GM18870 (cell line): ENCODE measurements around the gene MRPS24.
A peak's percentile ranks its signal among the peaks of the same experiment; 100 is the strongest.

ENCODE experiments used
- ATAC-seq: cut with Tn5 transposase; IDR thresholded peaks from one replicate; pipeline ENCODE4 v1.9.1; 2021; ENCODE audit warnings: moderate library complexity; ENCODE audit not compliant: unreplicated experiment

MRPS24 gene

DNA sequence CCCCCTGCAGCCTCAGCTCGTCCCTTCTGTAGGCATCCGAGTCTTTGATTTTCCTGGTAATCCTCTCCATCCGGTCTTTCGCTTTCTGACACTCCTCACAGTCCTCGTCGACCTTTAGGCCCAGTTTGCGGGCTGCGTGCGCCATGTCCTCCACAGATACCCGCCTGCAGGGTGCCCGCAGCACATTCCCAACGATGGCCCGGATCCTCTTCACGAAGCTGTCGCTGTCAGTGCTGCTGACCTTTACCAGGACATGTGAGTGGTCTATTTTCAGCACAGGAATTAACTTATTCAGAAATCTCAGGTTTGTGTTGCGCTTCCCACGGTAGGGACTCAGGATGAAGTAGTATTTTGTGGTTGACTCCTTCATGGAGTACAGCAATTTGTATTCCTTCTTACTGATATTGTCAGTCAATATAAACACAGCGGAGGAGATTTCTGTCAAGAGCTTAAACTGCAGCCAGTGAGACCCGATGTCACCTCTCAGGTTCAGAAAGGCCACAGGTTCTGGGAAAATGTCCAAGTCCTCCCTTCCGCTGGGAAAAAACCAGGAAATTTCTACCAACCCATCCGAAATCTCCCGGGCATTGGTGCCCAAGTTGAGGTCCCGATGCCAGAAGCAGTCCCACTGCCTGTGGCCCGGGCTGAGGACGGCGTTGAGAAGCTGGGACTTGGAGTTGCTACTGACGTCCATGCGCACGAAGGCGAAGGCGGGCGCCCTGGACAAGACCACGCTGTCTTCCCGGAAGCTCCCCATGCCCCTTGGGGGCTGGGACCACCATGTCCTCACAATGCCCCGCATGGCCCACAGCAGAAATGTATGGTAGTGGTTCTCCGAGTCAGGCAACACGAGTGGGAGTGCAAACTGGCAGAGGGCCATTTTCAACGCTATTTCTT lies 8.9 kb upstream of the MRPS24 start:
- ATAC-seq: no peak

GRCh38 chr7:43876976-43877745 lies 7.8 kb upstream of the MRPS24 start:
- ATAC-seq: no peak

DNA sequence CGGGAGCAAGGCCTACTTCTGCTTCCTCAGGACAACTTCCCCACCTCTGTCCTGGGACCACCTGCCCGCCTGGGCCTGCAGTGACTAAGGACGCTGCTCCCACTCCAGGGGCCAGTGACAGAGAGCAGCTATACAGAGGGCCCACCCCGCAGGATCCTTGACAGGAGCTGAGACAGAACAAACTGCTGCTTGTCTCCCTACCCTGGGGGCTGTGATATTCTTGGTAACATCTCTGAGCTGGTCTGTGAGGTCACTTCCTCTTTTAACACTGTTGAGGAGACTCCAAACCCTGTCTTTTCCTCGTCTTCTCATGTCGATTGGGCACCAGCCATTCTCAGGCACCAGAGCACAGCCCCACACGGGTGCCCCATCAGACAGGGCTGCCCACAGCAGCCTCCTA lies 6.9 kb upstream of the MRPS24 start:
- ATAC-seq: no peak

- ATAC-seq: no peak
Measured at GRCh38 chr7:43873300-43873699, 4.0 kb upstream of the MRPS24 start.

GRCh38 chr7:43872406-43873110 lies 3.2 kb upstream of the MRPS24 start:
- ATAC-seq: no peak

GRCh38 chr7:43871064-43871463 lies 1.7 kb upstream of the MRPS24 start:
- ATAC-seq: no peak

DNA sequence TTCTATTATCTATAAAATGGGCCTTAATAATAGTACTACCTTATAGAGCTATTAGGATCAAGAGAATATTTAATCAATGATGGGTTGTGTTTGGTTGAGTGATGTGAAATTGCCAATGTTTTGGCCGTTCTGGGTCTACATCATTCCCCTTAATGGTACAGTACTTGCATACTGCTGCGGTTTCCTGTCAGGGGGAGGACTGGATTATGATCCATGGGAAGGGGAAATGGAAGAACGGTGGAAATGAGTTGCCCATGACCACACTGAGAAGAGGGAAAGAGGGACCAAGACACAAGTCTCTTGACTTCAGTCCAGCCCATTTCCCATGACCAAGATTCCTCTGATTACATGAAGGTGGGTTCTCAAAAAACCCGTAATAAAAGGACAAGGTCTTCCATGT lies 999 bp upstream of the MRPS24 start:
- ATAC-seq: no peak

DNA sequence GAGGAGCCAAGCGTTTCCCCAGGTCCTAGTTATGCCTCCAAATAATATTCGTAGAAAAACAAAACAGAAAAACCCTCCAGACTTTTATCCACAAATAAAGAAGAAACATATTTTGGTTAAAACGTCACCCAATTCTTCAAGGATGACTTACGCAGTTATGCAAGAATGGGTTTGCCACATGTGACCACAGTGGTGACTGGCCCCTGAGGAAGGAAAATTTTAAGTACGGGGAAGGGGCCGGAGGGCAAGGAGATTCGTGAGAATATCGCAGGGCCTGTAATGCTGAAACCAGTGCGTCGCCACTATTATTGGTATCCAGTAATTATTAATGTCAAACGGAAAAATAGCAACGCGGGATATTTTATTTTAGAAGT lies 537 bp upstream of the MRPS24 start:
- ATAC-seq: peak; percentile 28

- ATAC-seq: no peak
Measured at GRCh38 chr7:43868681-43869005, 674 bp downstream of the MRPS24 start.

- ATAC-seq: no peak
Measured at GRCh38 chr7:43868181-43868580, 1.1 kb downstream of the MRPS24 start.

DNA sequence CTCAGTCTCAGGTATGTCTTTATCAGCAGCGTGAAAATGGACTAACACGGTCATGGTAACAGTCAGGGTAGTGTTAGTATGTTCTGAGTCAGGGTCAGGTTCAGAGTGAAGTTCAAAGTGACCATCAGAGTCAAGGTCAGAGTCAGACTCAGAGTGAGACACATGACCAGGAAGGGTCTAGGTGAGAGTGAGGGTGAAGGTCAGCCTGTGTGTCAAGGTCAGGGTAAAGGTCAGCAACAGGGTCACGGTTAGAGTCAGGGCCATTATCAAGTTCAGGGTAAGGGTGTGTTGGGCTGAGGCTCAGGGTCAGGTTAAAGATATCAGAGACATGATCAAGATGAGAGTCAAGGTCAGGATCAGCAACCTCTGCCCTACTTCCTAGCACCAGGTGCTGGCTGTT lies 4.0 kb downstream of the MRPS24 start:
- ATAC-seq: no peak

- no peak for ATAC-seq
Measured at GRCh38 chr7:43864126-43864525, 5.2 kb downstream of the MRPS24 start.

DNA sequence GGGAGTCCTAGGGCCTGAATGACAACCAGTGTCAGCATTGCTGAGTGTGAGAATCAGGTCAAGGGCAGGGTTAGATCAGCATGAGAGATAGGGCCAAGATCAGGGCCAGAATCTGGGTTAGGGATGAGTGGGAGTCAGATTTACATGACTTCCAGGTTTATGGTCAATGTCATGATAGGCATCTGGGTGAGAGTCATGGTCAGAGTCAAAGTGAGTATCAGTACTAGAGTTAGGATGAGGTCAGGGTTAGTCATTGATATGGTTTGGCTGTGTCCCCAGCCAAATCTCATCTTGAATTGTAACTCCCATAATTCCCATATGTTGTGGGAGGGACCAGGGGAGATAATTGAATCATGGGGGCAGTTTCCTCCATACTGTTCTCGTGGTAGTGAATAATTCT lies 12.3 kb downstream of the MRPS24 start:
- ATAC-seq: no peak

DNA sequence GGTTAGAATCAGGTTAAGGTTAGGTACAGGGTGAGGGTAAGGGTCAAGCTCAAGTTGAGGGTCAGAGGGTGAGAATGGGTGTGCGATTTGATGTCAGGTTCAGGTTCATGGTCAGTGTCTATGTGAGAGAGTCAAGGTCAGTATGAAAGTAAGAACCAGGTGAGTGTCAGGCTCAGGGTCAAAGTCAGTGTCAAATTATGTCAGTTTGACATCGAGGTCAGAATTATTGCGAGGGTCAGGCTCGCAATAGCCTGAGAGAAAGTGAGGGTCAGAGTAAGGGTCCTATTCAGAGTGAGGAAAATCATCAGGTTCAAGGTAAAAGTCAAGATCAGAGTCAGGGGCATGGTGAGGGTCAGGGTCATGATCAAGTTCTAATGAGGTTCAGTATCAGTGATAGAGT lies 13.0 kb downstream of the MRPS24 start:
- ATAC-seq: no peak

DNA sequence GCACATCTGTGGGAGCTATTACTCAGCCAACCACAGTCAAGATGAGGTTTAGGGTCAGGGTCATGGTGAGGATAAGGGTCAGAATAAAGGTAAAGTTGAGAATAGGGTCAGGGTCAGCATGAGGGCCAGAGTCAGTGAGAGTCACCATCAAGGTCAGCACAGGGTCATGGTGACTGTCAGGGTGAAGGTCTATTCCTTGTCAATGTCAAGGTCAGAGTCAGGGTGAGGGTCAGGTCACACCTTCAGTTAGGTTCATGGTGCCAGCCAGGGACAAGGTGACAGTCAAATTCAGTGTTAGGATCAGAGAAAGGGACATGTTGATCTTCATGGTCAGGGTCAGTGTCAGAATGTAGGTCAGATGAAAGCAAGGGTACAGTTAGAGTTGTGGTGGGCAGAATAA lies 14.1 kb downstream of the MRPS24 start:
- ATAC-seq: no peak

DNA sequence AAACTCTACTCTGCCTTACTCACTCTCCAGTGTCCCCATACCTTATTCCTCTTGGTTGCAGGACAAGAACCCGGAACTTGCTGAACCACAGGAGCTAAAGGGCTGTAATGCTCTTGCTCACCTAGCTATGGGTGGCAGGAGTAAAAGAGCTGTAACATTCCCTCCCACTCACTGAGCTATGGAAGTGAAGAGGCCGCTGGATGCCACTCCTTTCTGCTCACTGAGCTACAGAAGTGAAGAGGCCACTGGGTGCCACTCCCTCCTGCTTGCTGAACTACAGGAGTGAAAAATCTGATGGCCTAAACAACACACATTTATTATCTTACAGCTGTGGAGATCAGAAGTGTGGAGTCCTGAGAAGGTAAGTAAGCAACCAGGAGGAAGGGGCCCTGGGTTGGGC lies 17.5 kb downstream of the MRPS24 start:
- no peak for ATAC-seq

- no peak for ATAC-seq
Measured at GRCh38 chr7:43850348-43851116, 18.8 kb downstream of the MRPS24 start.

DNA sequence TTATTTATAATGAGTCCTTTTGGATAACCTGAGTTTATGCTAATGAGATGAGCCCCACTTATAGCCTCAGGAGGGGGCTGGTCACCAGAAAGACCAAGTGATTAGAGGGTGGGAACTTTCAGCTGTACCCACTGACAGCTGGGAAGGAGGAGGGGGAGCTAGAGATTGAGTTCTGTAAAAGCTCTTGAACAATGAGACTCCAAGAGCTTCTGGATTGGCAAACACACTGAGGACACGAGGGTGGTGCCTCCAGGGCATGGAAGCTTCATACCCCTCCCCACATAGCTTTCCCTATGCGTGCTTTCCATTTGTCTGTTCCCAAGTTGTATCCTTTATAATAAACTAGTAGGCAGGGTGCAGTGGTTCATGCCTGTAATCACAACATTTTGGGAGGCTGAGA lies 20.3 kb downstream of the MRPS24 start:
- no peak for ATAC-seq

DNA sequence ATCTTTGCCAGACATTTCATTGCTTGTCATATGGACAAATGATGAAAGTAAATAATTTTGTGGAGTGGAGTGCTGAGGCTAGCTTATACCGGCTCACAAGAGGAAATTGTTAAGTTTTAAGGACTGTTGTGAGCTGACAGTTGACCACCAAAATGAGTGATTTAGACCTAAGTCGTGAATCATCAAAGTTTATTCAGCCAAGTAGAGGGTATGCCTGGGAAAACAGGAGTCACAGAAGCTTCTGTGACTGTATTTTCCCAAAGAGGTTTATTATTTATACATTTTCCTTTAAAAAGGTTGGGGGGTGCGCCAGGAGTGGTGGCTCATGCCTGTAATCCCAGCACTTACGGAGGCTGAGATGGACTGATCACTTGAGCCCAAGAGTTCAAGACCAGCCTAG lies 21.8 kb downstream of the MRPS24 start:
- ATAC-seq: no peak

GRCh38 chr7:43844662-43845061 lies 24.7 kb downstream of the MRPS24 start:
- ATAC-seq: no peak

GRCh38 chr7:43844257-43844656 lies 25.1 kb downstream of the MRPS24 start:
- no peak for ATAC-seq
